Astrocyte (in vitro differentiated cells and primary cell): ENCODE measurements around the gene HSF4. TPM values are rescaled to one million over a fixed set of nuclear protein-coding genes. Genes with fewer than 3 reads are reported as not detected.
A peak's percentile ranks its signal among the peaks of the same experiment; 100 is the strongest.

Experiments
- DNase-seq: peaks from one replicate; pipeline ENCODE4 v3.0.0-alpha.2; 2010; ENCODE audit warnings: low read depth
- FAIRE-seq: peaks from 2 replicates; lab custom pipeline; 2011; peaks lifted over from hg19 to GRCh38; lab: Jason Lieb, UNC
- H2AFZ ChIP-seq: 2 replicates; pipeline ENCODE4 v1.6.0; 2012; ENCODE audit warnings: low read depth, low read length, inconsistent platforms
- H3K27ac ChIP-seq: 2 replicates; pipeline ENCODE4 v1.5.1; 2011; ENCODE audit warnings: low read depth, low read length, inconsistent platforms
- H3K27me3 ChIP-seq: 2 replicates; pipeline ENCODE4 v1.6.0; 2011; ENCODE audit warnings: low read length, inconsistent platforms; ENCODE audit not compliant: insufficient read depth
- H3K36me3 ChIP-seq: 2 replicates; pipeline ENCODE4 v1.5.1; 2011; ENCODE audit warnings: low read length, inconsistent platforms; ENCODE audit not compliant: insufficient read depth
- H3K4me1 ChIP-seq: 2 replicates; pipeline ENCODE4 v1.5.1; 2011; ENCODE audit warnings: low read length, inconsistent platforms; ENCODE audit not compliant: insufficient read depth
- H3K4me2 ChIP-seq: 2 replicates; pipeline ENCODE4 v1.6.0; 2012; ENCODE audit warnings: low read length, inconsistent platforms
- H3K4me3 ChIP-seq: 2 replicates; pipeline ENCODE4 v1.5.1; 2011; ENCODE audit warnings: low read depth, mild to moderate bottlenecking, low read length, inconsistent platforms; ENCODE audit not compliant: insufficient read depth
- H3K79me2 ChIP-seq: 2 replicates; pipeline ENCODE4 v1.6.0; 2012; ENCODE audit warnings: mild to moderate bottlenecking, low read length, inconsistent platforms; ENCODE audit not compliant: insufficient read depth
- H3K9ac ChIP-seq: 2 replicates; pipeline ENCODE4 v1.6.0; 2012; ENCODE audit warnings: mild to moderate bottlenecking, low read length, inconsistent platforms
- H3K9me3 ChIP-seq: 2 replicates; pipeline ENCODE4 v1.5.1; 2012; ENCODE audit warnings: low read depth, mild to moderate bottlenecking, low read length, inconsistent platforms; ENCODE audit not compliant: insufficient read depth
- H4K20me1 ChIP-seq: 2 replicates; pipeline ENCODE4 v1.6.0; 2012; ENCODE audit warnings: low read length, inconsistent platforms; ENCODE audit not compliant: insufficient read depth
- H3K27ac Mint-ChIP-seq: one replicate; pipeline ENCODE4 v1.8.0; 2021; ENCODE audit warnings: mild to moderate bottlenecking, mixed read lengths; ENCODE audit not compliant: unreplicated experiment
- H3K27me3 Mint-ChIP-seq: one replicate; pipeline ENCODE4 v1.8.0; 2021; ENCODE audit warnings: low read depth, mixed read lengths; ENCODE audit not compliant: unreplicated experiment
- H3K36me3 Mint-ChIP-seq: one replicate; pipeline ENCODE4 v1.8.0; 2021; ENCODE audit warnings: low read depth, mixed read lengths; ENCODE audit not compliant: unreplicated experiment
- H3K4me1 Mint-ChIP-seq: one replicate; pipeline ENCODE4 v1.8.0; 2021; ENCODE audit warnings: low read depth, mixed read lengths; ENCODE audit not compliant: unreplicated experiment
- H3K4me3 Mint-ChIP-seq: one replicate; pipeline ENCODE4 v1.8.0; 2021; ENCODE audit warnings: mild to moderate bottlenecking, moderate library complexity, mixed read lengths; ENCODE audit not compliant: unreplicated experiment
- H3K9me3 Mint-ChIP-seq: one replicate; pipeline ENCODE4 v1.8.0; 2021; ENCODE audit warnings: mild to moderate bottlenecking, mixed read lengths; ENCODE audit not compliant: unreplicated experiment
- EZH2 ChIP-seq: IDR thresholded peaks from 2 replicates; pipeline ENCODE4 v1.6.1; 2012; ENCODE audit warnings: mild to moderate bottlenecking, low read length, inconsistent platforms; ENCODE audit not compliant: insufficient read depth
- total RNA-seq: library from RNA; stranded (reverse); gene quantifications from 2 replicates; pipeline ENCODE4 v1.2.1, GENCODE V29; 2021
- TF ChIP-seq, protein P1 (sequence below): IDR thresholded peaks from 2 replicates; pipeline ENCODE4 v1.5.1; 2011; ENCODE audit warnings: low read depth, mild to moderate bottlenecking, inconsistent platforms, low read length, moderate library complexity; ENCODE audit not compliant: insufficient read depth

HSF4 gene
- total RNA-seq, 1 donor from 2014 or later = 4.5 TPM

DNA sequence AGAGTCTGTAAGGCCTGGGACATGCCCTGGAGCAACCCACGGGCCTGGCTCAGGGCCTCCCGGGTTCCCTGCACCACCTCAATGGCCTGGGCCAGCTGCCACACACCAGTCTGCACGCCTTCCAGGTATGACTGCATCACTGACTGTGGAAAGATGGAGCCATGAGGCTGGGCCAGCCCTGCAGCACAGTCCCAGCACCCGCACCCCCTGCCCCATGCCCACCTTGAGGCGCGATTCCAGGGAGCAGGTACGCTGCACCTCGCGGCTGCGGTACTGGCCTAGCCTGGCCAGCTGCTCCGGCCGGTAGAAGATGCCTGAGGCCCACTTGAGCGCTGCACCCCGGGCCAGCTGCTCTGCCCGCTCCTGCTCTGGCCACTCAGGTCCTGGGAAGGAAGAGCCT is 24.3 kb downstream of the HSF4 start:
- Histone ChIP-seq H3K36me3 (peaks cover 1% of the 10 kb centered on the region), H4K20me1 (peaks cover 34% of the 10 kb centered on the region), H3K79me2 (peaks cover 18% of the 10 kb centered on the region), H3K27me3 (no peaks in the 10 kb centered on the region), H2AFZ (no peak overlapping the region), H3K9ac (no peak overlapping the region), H3K4me2 (no peak overlapping the region), H3K9me3 (no peaks in the 10 kb centered on the region), H3K27ac (no peak overlapping the region), H3K4me1 (peaks cover 21% of the 10 kb centered on the region), H3K4me3 (no peak overlapping the region)
- peaks cover 27% of the 10 kb centered on the region for H3K4me1 Mint-ChIP-seq
- H3K9me3 Mint-ChIP-seq = no peaks in the 10 kb centered on the region
- no peak for DNase-seq
- H3K36me3 Mint-ChIP-seq = peaks cover 3% of the 10 kb centered on the region
- no peak overlapping the region for H3K4me3 Mint-ChIP-seq
- H3K27ac Mint-ChIP-seq = no peak overlapping the region
- FAIRE-seq = no peak
- no peak for TF ChIP-seq EZH2
- TF ChIP-seq, protein P1, sequence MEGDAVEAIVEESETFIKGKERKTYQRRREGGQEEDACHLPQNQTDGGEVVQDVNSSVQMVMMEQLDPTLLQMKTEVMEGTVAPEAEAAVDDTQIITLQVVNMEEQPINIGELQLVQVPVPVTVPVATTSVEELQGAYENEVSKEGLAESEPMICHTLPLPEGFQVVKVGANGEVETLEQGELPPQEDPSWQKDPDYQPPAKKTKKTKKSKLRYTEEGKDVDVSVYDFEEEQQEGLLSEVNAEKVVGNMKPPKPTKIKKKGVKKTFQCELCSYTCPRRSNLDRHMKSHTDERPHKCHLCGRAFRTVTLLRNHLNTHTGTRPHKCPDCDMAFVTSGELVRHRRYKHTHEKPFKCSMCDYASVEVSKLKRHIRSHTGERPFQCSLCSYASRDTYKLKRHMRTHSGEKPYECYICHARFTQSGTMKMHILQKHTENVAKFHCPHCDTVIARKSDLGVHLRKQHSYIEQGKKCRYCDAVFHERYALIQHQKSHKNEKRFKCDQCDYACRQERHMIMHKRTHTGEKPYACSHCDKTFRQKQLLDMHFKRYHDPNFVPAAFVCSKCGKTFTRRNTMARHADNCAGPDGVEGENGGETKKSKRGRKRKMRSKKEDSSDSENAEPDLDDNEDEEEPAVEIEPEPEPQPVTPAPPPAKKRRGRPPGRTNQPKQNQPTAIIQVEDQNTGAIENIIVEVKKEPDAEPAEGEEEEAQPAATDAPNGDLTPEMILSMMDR = no peak
- H3K27me3 Mint-ChIP-seq = no peaks in the 10 kb centered on the region

DNA sequence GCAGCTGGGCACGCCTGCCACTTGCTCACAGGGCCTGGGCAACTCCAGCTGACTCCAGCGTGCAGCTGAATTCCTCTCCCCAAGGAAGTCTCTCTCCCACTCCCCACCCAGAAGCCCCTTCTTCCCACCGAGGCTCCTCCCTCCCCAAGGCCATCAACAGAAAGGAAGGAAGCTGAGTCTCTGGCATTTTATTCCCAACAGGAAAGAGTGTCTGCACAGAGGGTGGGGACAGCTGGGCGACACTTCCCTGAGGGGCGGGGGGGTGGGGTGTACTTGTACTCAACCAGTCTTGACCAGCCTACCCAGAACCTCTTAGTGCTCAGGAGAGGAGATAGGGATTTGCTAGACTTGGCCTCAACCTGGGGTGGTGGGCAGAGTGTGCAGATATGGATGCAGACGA is 25.5 kb downstream of the HSF4 start, which contains the start of gene EXOC3L1:
Gene EXOC3L1, minus strand, starts transcription at position 96 of the 400 bp plus-strand sequence. CDS start 460 bp downstream, outside the sequence.
- no peaks in the 10 kb centered on the region for H3K9me3 ChIP-seq
- peaks cover 12% of the 10 kb centered on the region for H3K36me3 ChIP-seq
- Mint-ChIP-seq H3K27me3 (no peaks in the 10 kb centered on the region), H3K4me1 (peaks cover 27% of the 10 kb centered on the region), H3K4me3 (no peak within 1 kb of the TSS), H3K27ac (peak within 1 kb of the TSS; percentile 53), H3K36me3 (peaks cover 9% of the 10 kb centered on the region), H3K9me3 (no peaks in the 10 kb centered on the region)
- H3K4me1 ChIP-seq = peaks cover 17% of the 10 kb centered on the region
- H3K79me2 ChIP-seq = peaks cover 30% of the 10 kb centered on the region
- no peak within 1 kb of the TSS for H3K4me2 ChIP-seq
- DNase-seq (no peak), FAIRE-seq (no peak)
- no peak within 1 kb of the TSS for H3K27ac ChIP-seq
- H3K27me3 ChIP-seq = no peaks in the 10 kb centered on the region
- H3K4me3 ChIP-seq = no peak within 1 kb of the TSS
- peaks cover 40% of the 10 kb centered on the region for H4K20me1 ChIP-seq
- no peak within 1 kb of the TSS for H2AFZ ChIP-seq
- TF ChIP-seq, protein P1 = no peak
- TF ChIP-seq EZH2 = no peak
- H3K9ac ChIP-seq = no peak within 1 kb of the TSS

DNA sequence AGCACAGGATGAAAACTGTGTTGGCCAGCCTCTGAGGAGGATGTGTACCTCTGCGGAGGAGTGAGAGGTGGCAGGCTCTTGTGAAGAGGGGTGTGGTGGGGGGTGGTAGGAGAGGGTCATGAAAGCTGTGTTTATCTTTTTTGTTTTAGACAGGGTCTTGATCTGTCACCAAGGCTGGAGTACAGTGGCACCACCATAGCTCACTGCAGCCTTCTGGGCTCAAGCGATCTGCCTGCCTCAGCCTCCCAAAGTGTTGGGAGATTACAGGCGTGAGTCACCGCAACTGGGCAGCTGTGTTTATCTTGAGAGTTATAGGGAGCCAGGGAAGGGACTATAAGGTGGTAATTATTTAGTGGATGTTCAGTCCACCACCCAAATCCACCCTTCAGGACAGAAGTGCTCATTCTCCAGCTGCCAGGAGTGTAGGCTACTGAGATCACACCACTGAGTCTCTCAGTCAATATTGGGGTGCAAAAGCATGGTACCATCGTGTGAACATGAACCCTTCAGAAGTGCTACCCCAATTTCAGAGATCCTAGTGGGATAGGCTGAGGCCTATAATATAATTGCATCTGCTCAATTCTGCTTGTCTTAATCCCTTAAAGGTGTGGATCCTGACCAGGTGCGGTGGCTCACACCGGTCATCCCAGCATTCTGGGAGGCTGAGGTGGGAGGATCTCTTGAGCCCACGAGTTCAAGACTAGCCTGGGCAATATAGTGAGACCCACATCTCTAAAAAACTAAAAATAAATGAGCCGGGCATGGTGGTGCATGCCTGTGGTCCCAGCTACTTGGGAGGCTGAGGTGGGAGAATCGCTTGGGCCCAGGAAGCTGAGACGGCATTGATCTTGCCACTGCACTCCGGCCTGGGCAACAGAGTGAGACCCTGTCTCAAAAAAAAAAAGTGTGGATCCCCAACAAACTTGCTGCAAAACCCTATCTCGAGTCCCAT is 26.2 kb downstream of the HSF4 start:
- Mint-ChIP-seq H3K4me1 (peaks cover 21% of the 10 kb centered on the region), H3K4me3 (peak overlapping the region; percentile 93), H3K36me3 (peaks cover 15% of the 10 kb centered on the region), H3K27me3 (no peaks in the 10 kb centered on the region), H3K9me3 (no peaks in the 10 kb centered on the region), H3K27ac (no peak overlapping the region)
- no peaks in the 10 kb centered on the region for H3K27me3 ChIP-seq
- H3K4me3 ChIP-seq = no peak overlapping the region
- H3K9ac ChIP-seq = no peak overlapping the region
- no peak overlapping the region for H3K27ac ChIP-seq
- DNase-seq = no peak
- H4K20me1 ChIP-seq = peaks cover 40% of the 10 kb centered on the region
- no peaks in the 10 kb centered on the region for H3K9me3 ChIP-seq
- no peak overlapping the region for H3K4me2 ChIP-seq
- H2AFZ ChIP-seq = no peak overlapping the region
- H3K4me1 ChIP-seq = peaks cover 15% of the 10 kb centered on the region
- H3K36me3 ChIP-seq = peaks cover 18% of the 10 kb centered on the region
- H3K79me2 ChIP-seq = peaks cover 36% of the 10 kb centered on the region
- FAIRE-seq = no peak
- TF ChIP-seq, protein P1 = no peak
- TF ChIP-seq EZH2 = no peak
